HepG2 (cell line): ENCODE data around the gene PAPPA. TPM values are rescaled to one million over a fixed set of nuclear protein-coding genes. Genes with fewer than 3 reads are reported as not detected.

ENCODE experiments used
- AGO2 ChIP-seq: fragments of 200-400 bp; formaldehyde crosslinking; optimal IDR thresholded peaks from 2 replicates; pipeline ENCODE3; 2017; ENCODE audit warnings: mild to moderate bottlenecking, low read depth, low read length, moderate library complexity
- ARID3A ChIP-seq: IDR thresholded peaks from 2 replicates; pipeline ENCODE4 v1.6.1; 2012; ENCODE audit warnings: low read depth, low read length, improper control_type of control experiment
- ATF3 ChIP-seq: sonication (generic); formaldehyde crosslinking; IDR thresholded peaks from 2 replicates; pipeline ENCODE4 v1.4.0; 2020; ENCODE audit warnings: missing genetic modification reagents
- CEBPB ChIP-seq: IDR thresholded peaks from 2 replicates; pipeline ENCODE4 v1.6.1; 2011; ENCODE audit warnings: low read depth, low read length, improper control_type of control experiment, borderline replicate concordance
- CSRNP2 ChIP-seq: sonication (generic); formaldehyde crosslinking; conservative IDR thresholded peaks from 2 replicates; pipeline ENCODE4 v1.8.0; 2022; ENCODE audit warnings: low read depth, missing genetic modification reagents
- FOXA1 ChIP-seq, 2 experiments: fragments of 450-650 bp in 1 of 2; sonication (generic) in 1 of 2; formaldehyde crosslinking in 1 of 2; IDR thresholded peaks; 2 replicates each; pipeline versions ENCODE4 v1.4.0 to v1.6.1; 2016 to 2020; ENCODE audit warnings: missing genetic modification reagents in 1 of 2
- HNRNPH1 ChIP-seq: fragments of 200-400 bp; formaldehyde crosslinking; optimal IDR thresholded peaks from 2 replicates; pipeline ENCODE3; 2017; ENCODE audit warnings: mild to moderate bottlenecking, low read depth, low read length
- KLF11 ChIP-seq: IDR thresholded peaks from 2 replicates; pipeline ENCODE4 v1.6.1; 2016; ENCODE audit warnings: missing compliant biosample characterization
- MAX ChIP-seq: IDR thresholded peaks from 2 replicates; pipeline ENCODE4 v1.6.1; 2012; ENCODE audit warnings: inconsistent platforms
- SIN3B ChIP-seq: fragments of 150-350 bp; IDR thresholded peaks from 2 replicates; pipeline ENCODE4 v1.6.1; 2014; ENCODE audit warnings: low read length
- TSC22D2 ChIP-seq: sonication (generic); formaldehyde crosslinking; IDR thresholded peaks from 2 replicates; pipeline ENCODE4 v1.5.1; 2020; ENCODE audit warnings: missing genetic modification reagents, mild to moderate bottlenecking, borderline replicate concordance
- ZBTB25 ChIP-seq: IDR thresholded peaks from 2 replicates; pipeline ENCODE4 v1.6.1; 2018; ENCODE audit warnings: missing genetic modification reagents
- ZBTB44 ChIP-seq: sonication (generic); formaldehyde crosslinking; IDR thresholded peaks from 2 replicates; pipeline ENCODE4 v1.4.0; 2020; ENCODE audit warnings: missing genetic modification reagents
- ZBTB7A ChIP-seq: sonication (generic); formaldehyde crosslinking; IDR thresholded peaks from 2 replicates; pipeline ENCODE4 v1.8.0; 2022; ENCODE audit warnings: mild to moderate bottlenecking, missing genetic modification reagents
- ZNF124 ChIP-seq: sonication (generic); formaldehyde crosslinking; IDR thresholded peaks from 2 replicates; pipeline ENCODE4 v1.4.0; 2020; ENCODE audit warnings: missing genetic modification reagents
- ZNF138 ChIP-seq: sonication (generic); formaldehyde crosslinking; IDR thresholded peaks from 2 replicates; pipeline ENCODE4 v1.5.0; 2020; ENCODE audit warnings: mild to moderate bottlenecking, low read depth, missing genetic modification reagents
- ZNF225 ChIP-seq: sonication (generic); formaldehyde crosslinking; IDR thresholded peaks from 2 replicates; pipeline ENCODE4 v1.4.0; 2020; ENCODE audit warnings: mild to moderate bottlenecking, missing genetic modification reagents
- ZNF30 ChIP-seq: sonication (generic); formaldehyde crosslinking; IDR thresholded peaks from 2 replicates; pipeline ENCODE4 v1.5.0; 2020; ENCODE audit warnings: mild to moderate bottlenecking, missing genetic modification reagents
- ZNF362 ChIP-seq: sonication (generic); formaldehyde crosslinking; IDR thresholded peaks from 2 replicates; pipeline ENCODE4 v1.4.0; 2020; ENCODE audit warnings: missing genetic modification reagents, mild to moderate bottlenecking, borderline replicate concordance
- ZNF577 ChIP-seq: sonication (generic); formaldehyde crosslinking; IDR thresholded peaks from 2 replicates; pipeline ENCODE4 v1.4.0; 2020; ENCODE audit warnings: mild to moderate bottlenecking, low read depth, missing genetic modification reagents, borderline replicate concordance
- ZNF674 ChIP-seq: sonication (generic); formaldehyde crosslinking; IDR thresholded peaks from 2 replicates; pipeline ENCODE4 v1.5.0; 2020; ENCODE audit warnings: low read depth, mild to moderate bottlenecking, missing genetic modification reagents
- ZSCAN9 ChIP-seq: IDR thresholded peaks from 2 replicates; pipeline ENCODE4 v1.6.1; 2016; ENCODE audit warnings: borderline replicate concordance
- polyA plus RNA-seq, 8 experiments: library from polyadenylated mRNA; depleted of rRNA in 3 of 8; stranded (reverse) in 7 of 8; unstranded in 1 of 8; fragments of >200 nt; fragmentation: Illumina TruSeq in 4 of 8; extraction: Trizol in 4 of 8; gene quantifications; 2 replicates each; pipeline versions ENCODE4 v1.2.1 to v1.2.3, GENCODE V29; 2011 to 2016; ENCODE audit warnings: low read depth in 4 of 8, missing spikeins in 1 of 8, mixed read lengths in 1 of 8; ENCODE audit not compliant: insufficient read depth in 1 of 8
- total RNA-seq, 5 experiments: library from RNA; depleted of rRNA; stranded (reverse); fragments of >200 nt; fragmentation: Illumina TruSeq; extraction: Trizol; gene quantifications; 2 replicates each; pipeline ENCODE4 v1.2.3, GENCODE V29; 2016; ENCODE audit warnings: low read depth in 1 of 5

The PAPPA gene
- total and polyA plus RNA-seq, 2 of the 13 experiments (the other 11 are each of a cell fraction or from before 2014, with no cell fraction given) = 0.09 to 0.11 TPM

GRCh38 chr9:116204252-116204882 is 50.8 kb downstream of the PAPPA start (continued):
- TF ChIP-seq ZNF362 (CRISPR knock-in tag) = no peak
- peak; percentile 27 for TF ChIP-seq ARID3A
- no peak for TF ChIP-seq TSC22D2 (CRISPR knock-in tag)
- TF ChIP-seq ZNF30 (CRISPR knock-in tag) = no peak
- no peak for TF ChIP-seq CSRNP2 (CRISPR knock-in tag)
- TF ChIP-seq ZBTB44 (CRISPR knock-in tag) = no peak
- TF ChIP-seq ZNF577 (CRISPR knock-in tag) = no peak
- no peak for TF ChIP-seq ZBTB25 (CRISPR knock-in tag)
- peak; percentile 36; the same call in 1 of the 2 replicates for TF ChIP-seq MAX
- TF ChIP-seq ZNF674 (CRISPR knock-in tag) = no peak
- no peak for TF ChIP-seq ZBTB7A (CRISPR knock-in tag)
- no peak for TF ChIP-seq FOXA1 (IDR thresholded peaks at IDR 0.05)
- 0 out of 2 replicates have a peak, but pooled peaks have one; percentile 13 for TF ChIP-seq FOXA1 (CRISPR knock-in tag; IDR thresholded peaks at IDR 0.05)
- no peak for TF ChIP-seq ZNF225
- peak; percentile 47; the same call in 1 of the 2 replicates for TF ChIP-seq ATF3 (CRISPR knock-in tag)
- TF ChIP-seq HNRNPH1 = no peak
- TF ChIP-seq AGO2 = no peak
- TF ChIP-seq ZNF138 (CRISPR knock-in tag) = no peak
- TF ChIP-seq SIN3B = no peak
- TF ChIP-seq KLF11 (CRISPR knock-in tag) = no peak
- TF ChIP-seq ZNF124 (CRISPR knock-in tag) = no peak
- TF ChIP-seq CEBPB = peak; percentile 76; the same call in 1 of the 2 replicates
- TF ChIP-seq ZSCAN9 (CRISPR knock-in tag) = no peak
